ENCODE data around the gene SLC28A1. TPM values are rescaled to one million over a fixed set of nuclear protein-coding genes. Genes with fewer than 3 reads are reported as not detected.

SLC28A1 gene
- polyA plus RNA-seq, 1 of the 3 experiments (the other 2 are of a cell fraction): not detected

DNA sequence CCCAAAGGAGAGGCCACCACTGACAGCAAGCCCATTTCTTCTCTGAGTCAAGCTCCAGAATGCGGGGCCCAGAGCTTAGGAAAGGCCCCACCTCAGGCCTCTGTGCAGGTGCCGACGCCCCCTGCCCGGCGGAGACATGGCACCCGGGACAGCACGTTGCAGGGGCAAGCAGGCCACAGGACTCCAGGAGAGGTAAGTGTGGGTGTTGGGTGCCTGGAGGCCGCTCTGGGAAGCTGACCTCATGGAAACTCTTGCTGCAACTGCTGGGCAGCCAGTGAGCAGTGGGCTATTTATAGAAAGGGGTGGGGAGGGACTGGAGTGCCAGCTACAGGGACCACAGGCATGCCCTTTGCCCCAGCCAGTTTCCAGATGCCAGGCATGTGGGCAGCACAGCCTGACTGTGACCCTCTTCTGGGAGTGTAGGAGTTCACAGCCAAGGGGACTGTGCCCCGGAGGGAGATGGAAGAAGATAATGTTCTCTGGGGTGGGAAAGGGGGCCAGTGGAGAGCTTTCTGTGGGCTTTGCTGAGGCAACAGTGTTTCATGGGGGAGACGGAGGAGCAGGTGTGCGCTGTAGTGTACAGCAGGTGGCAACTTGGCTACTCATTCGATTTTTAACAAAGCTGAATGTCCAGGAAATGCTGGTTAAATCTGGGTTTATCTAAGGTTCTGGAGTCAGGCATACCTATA, 43.6 kb upstream of the SLC28A1 start:
- Histone ChIP-seq H3F3A (replicated peaks; ENCODE audit: insufficient read depth) (no peaks in the 10 kb centered on the region), H3K36me3 (replicated peaks in 1 of 2; ENCODE audit: control insufficient read depth in 1 of 2, insufficient read depth in 2 of 2, low read length in 1 of 2) (no peaks in the 10 kb centered on the region), H3K4me3 (ENCODE audit: low read depth in 2 of 2, low read length in 1 of 2) (no peak overlapping the region), H3K27me3 (ENCODE audit: insufficient read depth) (no peaks in the 10 kb centered on the region), H3K79me2 (ENCODE audit: insufficient read depth) (no peaks in the 10 kb centered on the region), H2AFZ (ENCODE audit: low read depth) (no peak overlapping the region), H3K9me3 (0 out of 2 replicates have a peak, but pooled peaks cover 2% of the 10 kb centered on the region), H3K27ac (ENCODE audit: low read depth in 2 of 2, low read length in 1 of 2) (peak overlapping the region; percentile 34 to 38; a peak in 3 of 4 replicates), H3K9me2 (no peaks in the 10 kb centered on the region), H3K4me2 (peak overlapping the region; percentile 43; the same call in 1 of the 2 replicates), H3K9ac (peak overlapping the region; percentile 21; the same call in 1 of the 2 replicates), H4K20me1 (ENCODE audit: insufficient read depth) (no peaks in the 10 kb centered on the region), H3K4me1 (ENCODE audit: control insufficient read depth in 1 of 2, insufficient read depth in 2 of 2, low read depth in 1 of 2, low read length in 1 of 2) (peaks cover 11 to 14% of the 10 kb centered on the region in 2 experiments; a peak in 3 of 4 replicates)
- TF ChIP-seq MEF2A (IDR thresholded peaks at IDR 0.05; ENCODE audit: borderline replicate concordance, low read depth) (peak; percentile 87; the same call in 1 of the 2 replicates), TCF12 (IDR thresholded peaks at IDR 0.05) (peak; percentile 22; the same call in 1 of the 2 replicates), FOSL2 (IDR thresholded peaks at IDR 0.05; ENCODE audit: borderline replicate concordance, low read depth) (no peak), GATA2 (CRISPR knock-in tag; IDR thresholded peaks at IDR 0.05) (0 out of 2 replicates have a peak, but pooled peaks have one; percentile 13), TEAD4 (IDR thresholded peaks at IDR 0.05; ENCODE audit: borderline replicate concordance, insufficient read depth) (no peak)
- CTCF ChIA-PET: interaction anchor here (0.7 to 1.3 kb wide), 4 partner anchors 22 to 270 kb away, joined by 3 to 6 read pairs (median 3); no protein-coding TSS in a partner anchor
- POLR2A ChIA-PET: interaction anchor here (0.8 kb wide), 1 partner anchor 92 kb away, joined by 3 read pairs; the partner anchor contains the start of gene ZNF592
- WGBS (ENCODE audit: low lambda C conversion rate): 71% methylated on average over 5 of the region's 12 CpGs
- DNase-seq: peak; percentile 60

DNA sequence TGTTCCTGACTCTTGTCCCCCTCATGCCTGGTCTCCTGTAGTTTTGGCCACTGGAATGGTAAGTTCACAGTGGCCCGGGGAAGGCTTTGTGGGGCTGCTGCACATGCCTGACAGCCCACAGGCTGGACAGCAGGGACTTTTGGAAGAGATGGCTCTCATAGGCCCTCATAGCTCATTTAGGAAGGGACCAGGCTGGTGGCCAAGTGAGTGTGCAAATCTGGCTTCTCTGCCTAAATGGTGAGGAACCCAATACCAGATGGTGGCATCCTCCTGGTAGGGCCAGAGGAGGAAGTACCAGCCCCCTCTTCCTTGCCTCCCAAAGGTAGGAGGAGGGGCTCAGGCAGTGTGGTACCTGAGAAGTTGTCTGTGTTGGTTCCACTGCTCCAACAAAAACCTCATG, 41.7 kb upstream of the SLC28A1 start:
- DNase-seq: no peak
- no peaks in the 10 kb centered on the region for H3K79me2 ChIP-seq (ENCODE audit: insufficient read depth)
- TF ChIP-seq, protein P1, sequence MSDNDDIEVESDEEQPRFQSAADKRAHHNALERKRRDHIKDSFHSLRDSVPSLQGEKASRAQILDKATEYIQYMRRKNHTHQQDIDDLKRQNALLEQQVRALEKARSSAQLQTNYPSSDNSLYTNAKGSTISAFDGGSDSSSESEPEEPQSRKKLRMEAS (IDR thresholded peaks at IDR 0.05; ENCODE audit: low read depth): no peak
- no peak for TF ChIP-seq CHD2 (IDR thresholded peaks at IDR 0.05; ENCODE audit: low read length, partially characterized antibody)
- TF ChIP-seq FOSL2 (IDR thresholded peaks at IDR 0.05; ENCODE audit: borderline replicate concordance, low read depth): no peak
- TF ChIP-seq NRF1 (IDR thresholded peaks at IDR 0.05; ENCODE audit: low read depth, low read length): no peak
- no peak for TF ChIP-seq TCF12 (IDR thresholded peaks at IDR 0.05)
- TF ChIP-seq TAF1 (IDR thresholded peaks at IDR 0.05; ENCODE audit: borderline replicate concordance, low read depth, low read length): no peak
- no peak for TF ChIP-seq EZH2phosphoT487 (IDR thresholded peaks at IDR 0.05; ENCODE audit: borderline replicate concordance, low read depth)
- TF ChIP-seq FOXJ3 (CRISPR knock-in tag; IDR thresholded peaks at IDR 0.05): no peak
- no peak for TF ChIP-seq YY1 (IDR thresholded peaks at IDR 0.05; ENCODE audit: low read depth)
- TF ChIP-seq FOXM1 (IDR thresholded peaks at IDR 0.05; ENCODE audit: low read depth): no peak
- TF ChIP-seq, protein P2, sequence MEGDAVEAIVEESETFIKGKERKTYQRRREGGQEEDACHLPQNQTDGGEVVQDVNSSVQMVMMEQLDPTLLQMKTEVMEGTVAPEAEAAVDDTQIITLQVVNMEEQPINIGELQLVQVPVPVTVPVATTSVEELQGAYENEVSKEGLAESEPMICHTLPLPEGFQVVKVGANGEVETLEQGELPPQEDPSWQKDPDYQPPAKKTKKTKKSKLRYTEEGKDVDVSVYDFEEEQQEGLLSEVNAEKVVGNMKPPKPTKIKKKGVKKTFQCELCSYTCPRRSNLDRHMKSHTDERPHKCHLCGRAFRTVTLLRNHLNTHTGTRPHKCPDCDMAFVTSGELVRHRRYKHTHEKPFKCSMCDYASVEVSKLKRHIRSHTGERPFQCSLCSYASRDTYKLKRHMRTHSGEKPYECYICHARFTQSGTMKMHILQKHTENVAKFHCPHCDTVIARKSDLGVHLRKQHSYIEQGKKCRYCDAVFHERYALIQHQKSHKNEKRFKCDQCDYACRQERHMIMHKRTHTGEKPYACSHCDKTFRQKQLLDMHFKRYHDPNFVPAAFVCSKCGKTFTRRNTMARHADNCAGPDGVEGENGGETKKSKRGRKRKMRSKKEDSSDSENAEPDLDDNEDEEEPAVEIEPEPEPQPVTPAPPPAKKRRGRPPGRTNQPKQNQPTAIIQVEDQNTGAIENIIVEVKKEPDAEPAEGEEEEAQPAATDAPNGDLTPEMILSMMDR (IDR thresholded peaks at IDR 0.05): no peak
- TF ChIP-seq RXRA (IDR thresholded peaks at IDR 0.05; ENCODE audit: borderline replicate concordance, low read depth): no peak
- TF ChIP-seq, protein P3, sequence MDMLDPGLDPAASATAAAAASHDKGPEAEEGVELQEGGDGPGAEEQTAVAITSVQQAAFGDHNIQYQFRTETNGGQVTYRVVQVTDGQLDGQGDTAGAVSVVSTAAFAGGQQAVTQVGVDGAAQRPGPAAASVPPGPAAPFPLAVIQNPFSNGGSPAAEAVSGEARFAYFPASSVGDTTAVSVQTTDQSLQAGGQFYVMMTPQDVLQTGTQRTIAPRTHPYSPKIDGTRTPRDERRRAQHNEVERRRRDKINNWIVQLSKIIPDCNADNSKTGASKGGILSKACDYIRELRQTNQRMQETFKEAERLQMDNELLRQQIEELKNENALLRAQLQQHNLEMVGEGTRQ (IDR thresholded peaks at IDR 0.05; ENCODE audit: borderline replicate concordance, low read depth, low read length): no peak
- TF ChIP-seq GABPA (IDR thresholded peaks at IDR 0.05; ENCODE audit: low read depth): no peak
- TF ChIP-seq MEF2A (IDR thresholded peaks at IDR 0.05; ENCODE audit: borderline replicate concordance, low read depth): no peak
- TF ChIP-seq NFIC (IDR thresholded peaks at IDR 0.05; ENCODE audit: borderline replicate concordance): no peak
- TF ChIP-seq RAD21 (IDR thresholded peaks at IDR 0.05; ENCODE audit: low read length): no peak
- TF ChIP-seq GATA2 (CRISPR knock-in tag; IDR thresholded peaks at IDR 0.05): no peak
- POLR2A ChIA-PET: no interaction called here
- no peak overlapping the region for H3K9ac ChIP-seq
- H3F3A ChIP-seq (replicated peaks; ENCODE audit: insufficient read depth): no peaks in the 10 kb centered on the region
- peaks cover 11 to 14% of the 10 kb centered on the region in 2 experiments; a peak in 3 of 4 replicates for H3K4me1 ChIP-seq (ENCODE audit: control insufficient read depth in 1 of 2, insufficient read depth in 2 of 2, low read depth in 1 of 2, low read length in 1 of 2)
- CTCF ChIA-PET: interaction anchor here (4.2 kb wide), 1 partner anchor 11 kb away, joined by 38 read pairs; no protein-coding TSS in a partner anchor
- H3K36me3 ChIP-seq (replicated peaks in 1 of 2; ENCODE audit: control insufficient read depth in 1 of 2, insufficient read depth in 2 of 2, low read length in 1 of 2): no peaks in the 10 kb centered on the region
- H2AFZ ChIP-seq (ENCODE audit: low read depth): no peak overlapping the region
- WGBS (ENCODE audit: low lambda C conversion rate): 100% methylated on average over 1 of the region's 1 CpG
- no peaks in the 10 kb centered on the region for H3K9me2 ChIP-seq
- H3K27ac ChIP-seq (ENCODE audit: low read depth in 2 of 2, low read length in 1 of 2): no peak overlapping the region
- no peak overlapping the region for H3K4me3 ChIP-seq (ENCODE audit: low read depth in 2 of 2, low read length in 1 of 2)
- no peak overlapping the region for H3K4me2 ChIP-seq
- peaks cover 17% of the 10 kb centered on the region; the same call in 1 of the 2 replicates for H3K9me3 ChIP-seq
- no peaks in the 10 kb centered on the region for H3K27me3 ChIP-seq (ENCODE audit: insufficient read depth)
- H4K20me1 ChIP-seq (ENCODE audit: insufficient read depth): no peaks in the 10 kb centered on the region

All from SK-N-SH (cell line).